Stimulated activated naive CD8-positive, alpha-beta T cell treated with anti-CD3 and anti-CD28 coated beads, Interleukin-15, Interleukin-2, amounts not matched to agents 100 U/mL and 50 U/mL, for 24 hours (primary cell): Measurements from ENCODE around the gene MGAT4B.

Experiments
- ATAC-seq: fragments of 150-1000 bp; cut with Tn5 transposase; one replicate; pipeline ENCODE4 v1.10.0; 2021
- DNase-seq: peaks from one replicate; pipeline ENCODE4 v3.0.0; 2021

The MGAT4B gene

DNA sequence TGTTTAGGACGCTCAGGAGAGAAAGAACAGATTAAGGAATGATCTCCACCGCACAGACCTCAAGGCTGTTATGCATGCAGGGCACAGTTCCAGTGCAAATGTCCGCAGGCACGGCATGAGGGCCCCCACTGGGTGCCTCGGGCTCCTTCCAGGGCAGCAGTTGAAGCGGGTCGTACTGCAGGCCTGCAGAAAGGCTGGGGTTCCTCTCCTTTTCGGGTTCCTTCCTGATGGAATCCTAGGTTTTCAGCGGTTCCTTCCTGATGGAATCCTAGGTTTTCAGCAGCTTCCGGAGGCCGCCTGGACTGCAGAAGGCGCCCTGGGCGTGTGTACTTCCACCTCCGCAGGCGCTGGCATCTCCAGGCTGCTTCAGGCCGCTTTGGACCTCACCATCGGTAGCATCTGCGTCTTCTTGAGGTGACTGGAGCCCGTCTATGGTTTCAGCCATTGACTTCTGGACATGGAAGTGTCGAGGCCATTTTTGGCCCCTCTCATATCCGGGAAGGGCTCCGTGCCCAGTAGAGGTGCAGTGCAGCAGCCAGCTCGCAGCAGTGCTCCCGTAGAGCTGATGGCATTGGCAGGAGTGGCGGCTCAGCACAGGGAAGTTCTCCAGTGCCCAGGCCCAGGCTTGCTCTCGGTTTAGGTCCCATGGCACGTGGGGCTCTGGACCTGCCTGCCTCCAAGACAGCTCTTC, 5.6 kb upstream of the MGAT4B start:
- ATAC-seq (no peak), DNase-seq (no peak)

DNA sequence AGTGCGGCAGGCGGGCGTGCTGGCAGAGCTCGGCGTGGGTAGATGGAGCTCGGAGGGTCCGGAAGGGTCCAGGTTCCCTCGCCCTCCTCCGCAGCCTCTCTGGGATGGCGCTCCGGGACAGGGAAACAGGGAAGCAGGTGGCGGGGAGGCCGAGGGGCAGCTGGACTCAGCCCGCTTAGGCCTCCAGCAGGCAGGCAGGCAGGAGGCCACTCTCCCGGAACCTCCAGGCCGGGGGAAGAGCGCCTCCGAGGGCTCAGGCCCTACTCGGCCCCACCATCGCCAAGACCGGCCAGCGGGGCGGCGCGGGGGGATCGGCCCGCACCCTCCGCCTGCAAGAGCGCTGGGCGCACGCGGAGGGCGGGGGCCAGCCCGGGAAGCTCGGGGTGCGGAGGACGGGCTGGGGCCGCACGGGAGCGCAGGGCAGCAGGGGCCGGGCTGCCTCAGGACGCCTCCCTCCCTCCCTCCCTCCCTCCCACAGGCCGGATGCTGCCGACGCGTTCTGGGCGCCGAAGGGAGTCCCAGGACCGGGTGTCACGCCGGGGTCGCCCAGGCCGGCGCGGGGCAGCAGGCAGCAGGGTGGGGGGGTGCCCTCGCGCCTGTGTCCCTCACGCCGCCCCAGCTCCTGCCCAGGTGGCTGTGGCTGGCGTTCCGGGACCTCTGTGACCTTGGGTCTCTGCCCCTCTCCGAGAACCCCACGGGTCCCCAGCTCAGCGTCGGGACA, 977 bp downstream of the MGAT4B start:
- no peak for ATAC-seq
- peak; percentile 60 for DNase-seq

GRCh38 chr5:179805070-179805528, 1.6 kb downstream of the MGAT4B start:
- DNase-seq (no peak), ATAC-seq (no peak)

DNA sequence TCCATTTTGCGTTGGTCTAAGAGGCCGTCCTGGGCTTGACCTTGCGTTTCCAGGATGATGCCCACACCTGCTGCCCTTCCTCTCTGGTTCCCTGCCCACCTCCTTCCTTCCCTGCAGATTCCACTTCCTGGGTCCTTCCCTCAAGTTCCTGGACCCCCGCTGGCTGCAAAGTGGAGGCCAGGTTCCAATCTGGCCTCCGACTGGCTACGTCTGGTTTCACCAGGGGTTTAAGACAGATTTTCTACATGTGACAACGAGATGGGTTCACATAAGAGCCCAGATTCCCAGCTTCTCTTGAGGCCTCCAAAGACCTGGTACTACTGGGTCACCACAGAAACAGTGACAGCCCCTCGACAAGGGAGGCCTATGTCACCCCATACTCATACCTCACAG, 2.1 kb downstream of the MGAT4B start:
- no peak for DNase-seq
- no peak for ATAC-seq

GRCh38 chr5:179803651-179804554, 2.8 kb downstream of the MGAT4B start:
- DNase-seq (peak; percentile 77), ATAC-seq (peak; percentile 69)

DNA sequence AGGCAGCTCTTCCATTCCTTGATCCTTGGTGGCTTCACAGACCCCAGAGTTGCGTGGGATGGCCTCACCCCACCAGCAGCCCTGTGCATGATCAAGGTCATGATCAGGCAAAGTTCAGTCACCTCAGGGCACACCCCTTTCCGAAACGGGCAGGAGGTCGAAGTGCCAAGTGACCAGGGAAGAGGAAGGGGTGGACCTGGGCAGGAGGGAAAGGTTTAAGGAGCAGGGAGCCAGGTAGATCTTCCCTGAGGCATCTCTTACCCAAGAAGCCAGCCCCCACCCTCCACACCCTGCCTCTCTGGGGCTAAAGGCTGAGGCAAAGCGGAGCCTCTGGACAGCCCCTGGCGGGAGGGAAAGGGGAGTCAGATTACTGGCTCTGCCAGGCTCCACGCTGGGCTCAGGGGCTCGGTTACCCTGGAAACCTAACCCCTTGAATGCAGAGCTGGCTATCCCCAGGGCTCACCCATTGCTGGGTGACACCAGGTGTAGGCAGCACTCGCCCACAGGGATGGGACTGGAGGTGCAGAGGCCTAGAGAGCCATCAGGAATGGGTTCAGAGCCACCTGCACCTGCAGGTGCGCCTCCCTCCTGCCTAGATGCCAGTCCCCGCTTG, 3.6 kb downstream of the MGAT4B start:
- no peak for DNase-seq
- ATAC-seq, result no peak

DNA sequence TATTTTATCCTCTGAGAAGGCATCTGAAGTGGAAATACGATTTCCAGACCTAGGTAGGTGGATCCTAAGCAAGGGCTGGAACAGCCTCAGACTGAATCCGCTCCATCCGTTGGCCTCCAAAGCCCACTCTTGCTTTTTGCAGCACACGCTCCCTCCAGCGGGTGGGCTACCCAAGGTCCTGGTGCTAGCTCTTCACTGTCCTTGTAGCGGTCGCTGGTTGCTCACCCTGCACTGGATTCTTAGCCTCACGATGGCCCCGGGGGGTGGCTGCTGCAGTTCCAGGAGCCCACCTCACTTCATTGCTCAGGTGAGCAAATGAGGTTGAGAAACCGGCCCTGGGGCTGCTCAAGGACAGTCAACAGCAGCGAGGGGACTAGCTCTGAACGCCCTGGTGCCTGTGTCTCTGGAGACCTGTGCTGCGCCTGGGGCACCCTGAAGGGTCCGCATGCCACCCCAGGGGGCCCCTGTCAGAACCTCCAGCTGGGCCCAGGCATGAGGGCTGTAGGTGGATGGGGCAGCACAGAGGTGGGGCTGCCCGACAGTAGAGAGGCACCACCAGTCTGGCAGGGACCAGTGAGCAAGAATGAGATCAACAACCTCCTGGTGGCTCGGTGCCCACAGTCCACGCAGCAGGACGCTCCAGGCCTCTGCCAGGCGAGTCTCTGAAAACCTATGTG, 4.3 kb downstream of the MGAT4B start:
- no peak for ATAC-seq
- no peak for DNase-seq

DNA sequence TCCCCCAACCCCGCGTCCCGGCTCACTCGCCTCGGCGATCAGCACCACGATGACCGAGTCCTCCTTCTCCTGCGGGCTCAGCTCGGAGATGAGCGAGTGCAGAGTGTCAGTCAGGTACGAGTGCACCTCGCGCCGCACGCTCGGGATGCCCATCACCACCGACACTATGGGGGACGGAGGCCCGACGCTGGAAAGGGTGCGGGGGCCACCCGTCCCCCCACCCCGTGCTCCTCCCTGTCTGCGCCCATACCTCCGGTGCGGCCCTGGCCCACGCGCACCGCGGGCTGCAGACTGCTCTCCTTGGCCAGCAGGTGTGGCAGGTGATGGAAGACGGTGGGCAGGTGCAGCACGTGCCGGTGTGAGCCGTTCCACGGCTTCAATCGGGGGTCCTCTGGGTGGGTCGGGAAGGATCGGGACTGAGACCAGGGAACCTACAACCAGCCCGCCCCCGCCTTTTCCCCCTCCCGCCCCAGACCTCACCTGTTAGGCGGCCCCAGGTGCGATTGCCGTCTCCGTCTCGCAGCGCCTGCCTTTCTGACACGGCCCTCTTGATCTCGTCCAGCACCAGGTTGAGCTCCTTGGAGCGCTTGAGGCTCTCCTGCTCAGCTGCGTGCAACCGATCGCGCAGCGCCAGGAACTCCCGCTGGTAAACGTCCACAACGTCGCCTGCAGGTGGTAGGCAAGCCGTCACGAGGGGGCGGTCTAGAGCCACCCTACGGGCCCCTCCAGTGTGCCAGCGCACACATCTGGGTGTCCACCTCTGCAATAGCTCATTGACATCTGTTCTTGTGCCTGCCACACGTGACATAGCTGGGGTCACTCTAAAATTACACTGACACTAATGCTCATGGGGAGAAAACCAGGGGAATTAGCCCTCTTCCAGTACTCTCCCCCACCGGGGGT, 5.1 kb downstream of the MGAT4B start:
- DNase-seq (peak; percentile 92), ATAC-seq (peak; percentile 41)

- no peak for DNase-seq
- no peak for ATAC-seq
Measured at GRCh38 chr5:179800696-179801201, 5.9 kb downstream of the MGAT4B start.

DNA sequence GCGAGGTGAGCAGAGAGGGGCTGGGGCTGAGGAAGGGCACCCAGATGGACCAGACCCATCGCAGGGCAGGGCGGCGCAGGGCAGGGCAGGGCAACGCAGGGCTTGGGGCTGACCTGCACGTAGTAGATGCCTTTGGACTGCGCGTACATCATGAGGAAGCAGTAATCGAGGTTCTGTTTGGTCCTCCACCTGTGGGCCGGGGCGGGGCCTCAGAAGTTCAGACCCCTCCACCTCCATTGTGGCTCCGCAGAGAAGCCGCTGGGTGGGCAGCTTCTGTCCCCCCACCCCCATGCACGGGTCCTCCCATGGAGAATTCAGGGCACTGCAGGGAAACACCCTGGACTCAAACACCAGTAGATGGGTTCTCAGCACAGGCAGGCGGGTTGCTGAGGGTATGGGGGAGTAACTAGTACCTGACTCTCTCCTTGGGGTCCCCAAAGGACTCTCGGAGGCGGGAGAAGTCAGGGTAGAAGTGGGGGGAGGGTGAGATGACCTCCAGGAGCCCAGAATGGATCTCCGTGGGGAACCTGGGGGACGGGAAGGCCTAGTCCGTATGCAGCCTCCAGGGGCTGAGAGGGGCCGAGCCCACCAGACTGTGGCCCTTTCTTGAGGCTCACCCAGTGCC, 6.5 kb downstream of the MGAT4B start:
- no peak for ATAC-seq

GRCh38 chr5:179799644-179799973, 7.1 kb downstream of the MGAT4B start:
- DNase-seq, result no peak
- ATAC-seq, result no peak

More for the DNA sequence above, 6.5 kb downstream of the MGAT4B start:
- DNase-seq, result no peak

- DNase-seq (no peak), ATAC-seq (no peak)
Measured at GRCh38 chr5:179798771-179799643, 7.7 kb downstream of the MGAT4B start.

DNA sequence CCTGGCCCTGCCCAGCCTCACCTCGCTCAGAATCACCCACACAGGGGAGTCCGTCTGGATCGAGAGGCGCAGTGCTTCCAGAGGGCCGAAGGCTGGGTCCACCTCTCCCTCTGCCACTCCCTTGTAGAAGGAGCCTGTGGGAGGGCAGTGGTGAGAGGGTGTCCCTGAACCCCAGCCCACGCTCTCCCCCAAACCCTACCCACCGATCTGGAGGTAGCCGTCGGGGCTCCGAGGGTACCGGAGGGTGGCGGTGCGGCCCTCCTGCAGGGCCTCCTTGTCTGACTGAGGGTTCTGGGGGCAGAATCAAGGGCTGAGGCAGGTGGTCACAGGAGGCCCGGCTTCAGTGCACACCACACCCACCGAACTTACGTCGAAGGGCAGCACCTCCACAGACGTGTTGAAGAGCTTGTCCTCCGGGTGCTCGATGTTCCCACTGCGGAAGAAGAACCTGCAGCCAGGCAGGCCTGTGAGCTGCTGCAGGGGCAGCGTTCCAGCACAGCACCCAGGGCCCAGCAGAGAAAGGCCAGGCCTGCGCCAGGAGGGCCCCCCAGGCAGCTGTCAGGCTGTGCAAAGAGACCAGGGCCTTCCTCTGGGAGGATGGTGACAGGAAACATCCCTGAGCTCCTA, 8.4 kb downstream of the MGAT4B start:
- no peak for DNase-seq
- ATAC-seq, result no peak

DNA sequence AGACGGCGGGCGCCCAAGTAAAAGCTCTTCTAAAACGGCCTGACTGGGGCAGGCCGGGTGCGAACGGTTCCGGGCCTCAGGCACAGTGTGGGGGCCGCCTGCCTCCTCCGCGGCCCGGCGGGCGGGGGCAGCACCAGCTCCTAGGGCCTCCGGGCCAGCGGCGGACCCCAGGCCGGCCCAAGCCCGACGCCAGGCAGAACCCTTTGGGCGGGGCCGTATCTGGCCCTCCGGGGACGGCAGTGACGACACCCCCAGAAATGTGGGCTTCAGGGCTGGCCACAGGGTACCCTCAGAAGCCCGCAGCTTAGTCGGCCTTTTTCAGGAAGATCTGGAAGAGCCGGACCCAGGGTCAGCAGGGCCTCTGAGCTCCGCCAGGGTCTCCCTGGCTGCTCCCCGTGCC, 8.9 kb downstream of the MGAT4B start:
- no peak for DNase-seq
- no peak for ATAC-seq

DNA sequence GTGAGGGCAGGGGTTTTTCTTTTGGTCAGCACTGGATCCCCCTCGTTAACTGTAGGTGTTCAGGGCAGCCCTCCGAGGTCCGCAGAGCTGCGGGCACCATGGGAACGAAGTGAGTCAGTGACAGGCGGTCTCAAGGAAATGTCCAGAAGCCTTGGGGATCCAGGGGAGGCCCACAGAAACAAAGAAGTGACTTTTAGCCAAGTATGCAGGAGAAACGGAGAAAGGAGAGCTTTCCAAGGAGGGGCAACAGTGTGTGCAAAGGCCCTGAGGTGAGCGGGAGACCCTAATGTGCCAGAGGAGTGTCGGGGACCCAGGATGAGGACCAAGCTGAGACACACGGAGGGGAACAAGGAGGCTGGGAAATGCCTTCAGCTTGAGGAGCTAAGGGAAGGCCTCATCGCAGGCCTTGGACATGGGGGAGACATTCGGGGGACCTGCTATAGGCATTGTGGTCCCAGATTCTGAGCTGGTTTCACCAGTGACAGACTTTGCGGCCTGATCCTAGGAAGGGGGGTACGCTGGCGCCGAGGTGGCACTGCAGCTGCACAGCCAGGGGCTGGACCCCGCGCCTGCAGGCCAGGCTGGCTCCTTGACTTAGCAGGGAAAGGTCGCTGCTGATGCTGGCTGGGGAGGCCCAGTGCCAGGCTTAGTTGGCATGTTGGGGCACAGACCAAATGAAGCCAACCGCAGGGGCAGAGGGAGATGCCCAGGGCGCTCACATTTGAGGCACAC, 9.6 kb downstream of the MGAT4B start:
- ATAC-seq (no peak), DNase-seq (no peak)

GRCh38 chr5:179795863-179796833, 10.5 kb downstream of the MGAT4B start:
- DNase-seq (peak; percentile 83), ATAC-seq (peak; percentile 67)
